Vagina (tissue), 2 donors: ENCODE data around the gene PPM1N. TPM values are rescaled to one million over a fixed set of nuclear protein-coding genes. Genes with fewer than 3 reads are reported as not detected.

Experiments used
- DNase-seq, 2 donors: peaks; one replicate each; pipeline ENCODE4 v3.0.0-alpha.2; 2017; ENCODE audit errors: extremely low spot score in 2 of 2
- H3K27ac ChIP-seq: fragments of 200-600 bp; sonication (generic); one replicate; pipeline ENCODE4 v1.5.1; 2019
- H3K27me3 ChIP-seq: fragments of 200-600 bp; sonication (generic); one replicate; pipeline ENCODE4 v1.5.1; 2019
- H3K36me3 ChIP-seq, 2 donors: fragments of 200-600 bp; sonication (generic); one replicate each; pipeline ENCODE4 v1.5.1; 2017 to 2019
- H3K4me1 ChIP-seq: fragments of 200-600 bp; sonication (generic); one replicate; pipeline ENCODE4 v1.5.1; 2019
- H3K4me3 ChIP-seq, 2 donors: fragments of 200-600 bp; sonication (generic); 1 replicate in 1 of 2; 2 replicates in 1 of 2; pipeline ENCODE4 v1.5.1; 2016 to 2019
- H3K9me3 ChIP-seq: fragments of 200-600 bp; sonication (generic); one replicate; pipeline ENCODE4 v1.5.1; 2019
- POLR2A ChIP-seq, 2 donors: fragments of 450-650 bp; IDR thresholded peaks; one replicate each; pipeline ENCODE4 v1.6.1; 2017; ENCODE audit warnings: antibody characterized with exemption in 2 of 2, mild to moderate bottlenecking in 2 of 2, moderate library complexity in 2 of 2
- POLR2AphosphoS5 ChIP-seq, 2 donors: sonication (generic); formaldehyde crosslinking; IDR thresholded peaks; one replicate each; pipeline ENCODE4 v1.9.0; 2017; ENCODE audit warnings: antibody characterized with exemption in 2 of 2, mild to moderate bottlenecking in 2 of 2, low read depth in 1 of 2; ENCODE audit not compliant: insufficient read depth in 1 of 2
- intact Hi-C: fragments of 100-400 bp; cut with DNase I; formaldehyde crosslinking; loops from one replicate; pipeline ENCODE4 v1.15.1; 2023
- total RNA-seq: library from RNA; depleted of rRNA; stranded (reverse); fragments of >200 nt; gene quantifications from one replicate; pipeline ENCODE4 v1.2.3, GENCODE V29; 2016
- TF ChIP-seq, protein P1 (sequence below), 3 experiments: fragments of 450-650 bp in 2 of 3; fragments of 200-600 bp in 1 of 3; sonication (generic) in 1 of 3; IDR thresholded peaks; one replicate each; pipeline ENCODE4 v1.5.1; 2017 to 2019; ENCODE audit warnings: antibody characterized with exemption in 3 of 3, mild to moderate bottlenecking in 2 of 3, moderate library complexity in 2 of 3

Gene PPM1N
- total RNA-seq, 1 donor from 2014 or later, result 3.9 TPM

DNA sequence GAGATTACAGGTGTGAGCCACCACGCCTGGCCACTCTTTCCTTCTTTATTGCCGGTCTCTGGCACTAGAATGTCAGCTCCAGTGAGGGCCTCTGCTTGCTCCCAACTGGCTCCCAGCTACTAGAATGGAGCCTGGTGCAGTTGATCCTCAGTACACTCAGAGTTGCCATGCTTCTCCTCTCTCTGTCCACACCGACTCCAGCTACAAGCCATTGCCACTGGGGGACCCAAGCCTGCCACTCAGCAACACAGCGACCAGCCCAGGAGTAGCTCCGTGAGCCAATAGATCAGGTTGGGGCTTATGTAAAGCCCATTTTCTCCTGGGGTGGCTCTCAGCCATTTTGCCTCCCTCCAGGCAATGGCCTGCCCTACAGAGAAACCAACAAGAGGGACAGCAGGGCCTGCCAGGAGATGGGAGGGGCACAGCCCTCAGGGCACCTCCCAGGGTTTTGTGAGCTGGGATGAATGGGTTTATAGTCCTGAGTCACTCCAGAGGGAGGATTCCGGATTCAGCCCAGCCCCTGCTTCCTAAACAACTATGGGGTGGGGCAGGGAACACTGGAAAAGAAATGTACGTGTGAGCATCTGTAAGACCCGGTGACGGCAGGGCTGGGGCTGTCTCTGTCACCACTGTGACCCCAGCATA lies 49.8 kb downstream of the PPM1N start:
- no peaks in the 10 kb centered on the region for H3K27me3 ChIP-seq
- TF ChIP-seq POLR2A (IDR thresholded peaks at IDR 0.05) (no peak), POLR2AphosphoS5 (IDR thresholded peaks at IDR 0.05; ENCODE audit: insufficient read depth in 1 of 2, low read depth in 1 of 2) (peak; percentile 43 to 75)
- TF ChIP-seq, protein P1, sequence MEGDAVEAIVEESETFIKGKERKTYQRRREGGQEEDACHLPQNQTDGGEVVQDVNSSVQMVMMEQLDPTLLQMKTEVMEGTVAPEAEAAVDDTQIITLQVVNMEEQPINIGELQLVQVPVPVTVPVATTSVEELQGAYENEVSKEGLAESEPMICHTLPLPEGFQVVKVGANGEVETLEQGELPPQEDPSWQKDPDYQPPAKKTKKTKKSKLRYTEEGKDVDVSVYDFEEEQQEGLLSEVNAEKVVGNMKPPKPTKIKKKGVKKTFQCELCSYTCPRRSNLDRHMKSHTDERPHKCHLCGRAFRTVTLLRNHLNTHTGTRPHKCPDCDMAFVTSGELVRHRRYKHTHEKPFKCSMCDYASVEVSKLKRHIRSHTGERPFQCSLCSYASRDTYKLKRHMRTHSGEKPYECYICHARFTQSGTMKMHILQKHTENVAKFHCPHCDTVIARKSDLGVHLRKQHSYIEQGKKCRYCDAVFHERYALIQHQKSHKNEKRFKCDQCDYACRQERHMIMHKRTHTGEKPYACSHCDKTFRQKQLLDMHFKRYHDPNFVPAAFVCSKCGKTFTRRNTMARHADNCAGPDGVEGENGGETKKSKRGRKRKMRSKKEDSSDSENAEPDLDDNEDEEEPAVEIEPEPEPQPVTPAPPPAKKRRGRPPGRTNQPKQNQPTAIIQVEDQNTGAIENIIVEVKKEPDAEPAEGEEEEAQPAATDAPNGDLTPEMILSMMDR (IDR thresholded peaks at IDR 0.05), result no peak
- H3K4me3 ChIP-seq, result no peak overlapping the region
- no peak for DNase-seq
- H3K4me1 ChIP-seq, result peaks cover 18% of the 10 kb centered on the region
- H3K27ac ChIP-seq, result peak overlapping the region; percentile 7
- no peaks in the 10 kb centered on the region for H3K9me3 ChIP-seq
- H3K36me3 ChIP-seq, result peaks cover 0 to 3% of the 10 kb centered on the region in 2 donors
- intact Hi-C loops, result no loop called here

Other genes with a start within 250 kb of the PPM1N start
- gene MARK4, start 247.2 kb upstream of the PPM1N start, total RNA-seq, result 16.7 TPM
- gene CKM, start 175.6 kb upstream of the PPM1N start, total RNA-seq, result not detected
- 20.9 TPM for gene KLC3, start 157.7 kb upstream of the PPM1N start, total RNA-seq
- 17.9 TPM for gene ERCC2, start 127.9 kb upstream of the PPM1N start, total RNA-seq
- gene PPP1R13L, start 93.4 kb upstream of the PPM1N start, total RNA-seq, result 111 TPM
- gene POLR1G, start 91.8 kb upstream of the PPM1N start, total RNA-seq, result 2.2 TPM
- 123 TPM for gene ERCC1, start 74.5 kb upstream of the PPM1N start, total RNA-seq
- 20.6 TPM for gene FOSB, start 30.4 kb upstream of the PPM1N start, total RNA-seq
- 13.0 TPM for gene RTN2, start 1.4 kb upstream of the PPM1N start, total RNA-seq
- 103 TPM for gene VASP, start 9.0 kb downstream of the PPM1N start, total RNA-seq
- gene OPA3, start 86.4 kb downstream of the PPM1N start, total RNA-seq, result 6.6 TPM
- 3.4 TPM for gene GPR4, start 103.8 kb downstream of the PPM1N start, total RNA-seq
- 74.9 TPM for gene EML2, start 141.0 kb downstream of the PPM1N start, total RNA-seq
- 3.4 TPM for gene GIPR, start 169.8 kb downstream of the PPM1N start, total RNA-seq
- gene SNRPD2, start 193.5 kb downstream of the PPM1N start, total RNA-seq, result 180 TPM
- gene QPCTL, start 194.2 kb downstream of the PPM1N start, total RNA-seq, result 4.7 TPM
- gene FBXO46, start 232.5 kb downstream of the PPM1N start, total RNA-seq, result 23.8 TPM
- gene MEIOSIN, start 235.0 kb downstream of the PPM1N start, total RNA-seq, result not detected